Uterine smooth muscle cell (primary cell): ENCODE results near the gene ADAP2. TPM values are rescaled to one million over a fixed set of nuclear protein-coding genes. Genes with fewer than 3 reads are reported as not detected.

Experiments used
- total RNA-seq: library from RNA; depleted of rRNA; stranded (reverse); fragments of >200 nt; gene quantifications from 2 replicates; pipeline ENCODE4 v1.2.3, GENCODE V29; 2014

ADAP2 gene
- 1.1 and 3.0 TPM in 2 replicates for total RNA-seq

DNA sequence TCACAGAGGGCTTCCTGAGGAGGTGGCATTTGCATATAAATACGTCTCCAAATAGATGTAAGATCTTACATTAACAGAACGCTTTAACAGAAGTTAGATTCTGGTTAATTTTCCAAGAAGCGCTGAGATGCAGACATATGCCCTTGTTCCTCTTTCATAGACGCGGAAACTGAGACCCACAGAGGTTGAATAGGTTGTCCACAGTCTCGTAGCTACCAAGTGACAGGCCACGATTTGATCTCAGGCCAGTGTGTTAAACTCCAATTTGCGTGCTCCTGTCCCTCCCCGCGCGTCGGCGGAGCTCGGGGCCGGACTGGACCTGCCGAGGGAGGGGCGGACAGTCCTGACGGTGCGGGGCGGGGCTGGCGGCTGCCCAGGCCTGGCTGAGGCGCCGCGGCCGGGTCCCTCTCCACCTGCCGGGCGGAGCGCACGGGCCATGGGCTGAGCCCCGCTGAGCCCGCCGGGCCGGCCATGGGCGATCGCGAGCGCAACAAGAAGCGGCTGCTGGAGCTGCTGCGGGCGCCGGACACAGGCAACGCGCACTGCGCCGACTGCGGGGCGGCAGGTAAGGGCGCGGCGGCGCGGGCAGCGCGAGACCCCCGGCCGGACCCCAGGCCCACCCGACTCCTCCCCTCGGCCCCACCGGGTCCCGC lies at the start of gene ADAP2:
TSS of gene ADAP2 (plus strand) at position 402 of the 653 bp plus-strand sequence. CDS start at position 472, 70 bp downstream.

GRCh38 chr17:30906101-30906911 lies 15.4 kb upstream of the ADAP2 start, which contains the start of gene TEFM:
TEFM (minus strand) TSS chr17:30906238; CDS start chr17:30906198, 40 bp downstream.

GRCh38 chr17:30970831-30971567 lies 49.3 kb downstream of the ADAP2 start, which contains the start of gene RNF135:
RNF135 (plus strand) TSS chr17:30971039; CDS start chr17:30971074, 35 bp downstream.

Other genes starting within 250 kb of the ADAP2 start
- 20.7 and 28.2 TPM in 2 replicates for gene CRLF3, start 97.3 kb upstream of the ADAP2 start, total RNA-seq
- 1.7 and 5.8 TPM in 2 replicates for gene ATAD5, start 90.0 kb upstream of the ADAP2 start, total RNA-seq
- 13.6 and 16.8 TPM in 2 replicates for gene TEFM, start 15.7 kb upstream of the ADAP2 start, total RNA-seq
- gene RNF135, start 49.1 kb downstream of the ADAP2 start, total RNA-seq = 8.3 and 9.9 TPM in 2 replicates
- 66.2 and 68.1 TPM in 2 replicates for gene NF1, start 173.0 kb downstream of the ADAP2 start, total RNA-seq